Endothelial cell of umbilical vein (primary cell): ENCODE results near the gene DLEU7.

Experiments
- EZH2 ChIP-seq: IDR thresholded peaks from 2 replicates; pipeline ENCODE4 v1.6.1; 2012; ENCODE audit warnings: borderline replicate concordance, low read depth, mild to moderate bottlenecking, moderate library complexity, low read length, inconsistent platforms; ENCODE audit not compliant: severe bottlenecking
- FOS ChIP-seq: IDR thresholded peaks from 2 replicates; pipeline ENCODE4 v1.6.1; 2011; ENCODE audit warnings: mild to moderate bottlenecking, low read length, moderate library complexity, borderline replicate concordance; ENCODE audit not compliant: insufficient read depth
- GATA2 ChIP-seq: IDR thresholded peaks from 2 replicates; pipeline ENCODE4 v1.7.0; 2011; ENCODE audit warnings: low read depth, mild to moderate bottlenecking, moderate library complexity, mixed read lengths, low read length; ENCODE audit not compliant: insufficient read length, insufficient read depth
- JUN ChIP-seq: IDR thresholded peaks from 2 replicates; pipeline ENCODE4 v1.6.1; 2011; ENCODE audit warnings: borderline replicate concordance, low read depth; ENCODE audit not compliant: insufficient read length, insufficient read depth
- MYC ChIP-seq: IDR thresholded peaks from one replicate; pipeline ENCODE4 v1.6.1; 2011; ENCODE audit warnings: mild to moderate bottlenecking, low read depth, low read length
- POLR2A ChIP-seq: IDR thresholded peaks from 2 replicates; pipeline ENCODE4 v1.6.1; 2012; ENCODE audit warnings: low read depth, mild to moderate bottlenecking, control low read depth, low read length
- POLR2AphosphoS5 ChIP-seq: IDR thresholded peaks from 2 replicates; pipeline ENCODE4 v1.6.1; 2012; ENCODE audit warnings: low read depth, mild to moderate bottlenecking, control low read depth, low read length, moderate library complexity; ENCODE audit not compliant: insufficient read depth
- TF ChIP-seq, protein P1 (sequence below), 2 donors: IDR thresholded peaks; 1 replicate in 1 of 2; 2 replicates in 1 of 2; pipeline ENCODE4 v1.5.1; 2011; ENCODE audit warnings: low read length in 2 of 2, mild to moderate bottlenecking in 2 of 2, moderate library complexity in 2 of 2, control low read depth in 1 of 2, inconsistent platforms in 1 of 2, low read depth in 1 of 2; ENCODE audit not compliant: insufficient read depth in 1 of 2; ENCODE audit errors: extremely low read depth in 1 of 2
- TF ChIP-seq, protein P2 (sequence below): IDR thresholded peaks from 2 replicates; pipeline ENCODE4 v1.6.1; 2011; ENCODE audit not compliant: insufficient read depth, insufficient read length

DNA sequence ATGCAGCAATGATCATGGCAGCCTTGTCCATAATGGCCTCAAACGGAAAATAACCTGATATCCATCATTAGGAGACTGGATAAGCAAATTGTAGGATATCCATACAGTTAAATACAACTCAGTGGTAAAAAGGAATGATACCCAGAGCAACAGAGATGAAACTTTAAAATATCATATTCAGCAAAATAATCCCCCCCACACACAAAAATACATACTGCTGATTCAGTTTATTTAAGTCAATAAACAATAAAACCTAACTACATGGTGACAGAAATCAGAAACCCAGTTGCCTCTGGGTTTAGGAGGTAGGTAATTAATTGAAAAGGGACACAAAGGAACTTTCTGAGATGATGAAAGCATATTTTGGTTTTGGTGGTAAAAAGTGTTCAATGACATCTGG is 27.9 kb upstream of the DLEU7 start:
- no peak for TF ChIP-seq POLR2AphosphoS5
- no peak for TF ChIP-seq EZH2
- TF ChIP-seq, protein P1, sequence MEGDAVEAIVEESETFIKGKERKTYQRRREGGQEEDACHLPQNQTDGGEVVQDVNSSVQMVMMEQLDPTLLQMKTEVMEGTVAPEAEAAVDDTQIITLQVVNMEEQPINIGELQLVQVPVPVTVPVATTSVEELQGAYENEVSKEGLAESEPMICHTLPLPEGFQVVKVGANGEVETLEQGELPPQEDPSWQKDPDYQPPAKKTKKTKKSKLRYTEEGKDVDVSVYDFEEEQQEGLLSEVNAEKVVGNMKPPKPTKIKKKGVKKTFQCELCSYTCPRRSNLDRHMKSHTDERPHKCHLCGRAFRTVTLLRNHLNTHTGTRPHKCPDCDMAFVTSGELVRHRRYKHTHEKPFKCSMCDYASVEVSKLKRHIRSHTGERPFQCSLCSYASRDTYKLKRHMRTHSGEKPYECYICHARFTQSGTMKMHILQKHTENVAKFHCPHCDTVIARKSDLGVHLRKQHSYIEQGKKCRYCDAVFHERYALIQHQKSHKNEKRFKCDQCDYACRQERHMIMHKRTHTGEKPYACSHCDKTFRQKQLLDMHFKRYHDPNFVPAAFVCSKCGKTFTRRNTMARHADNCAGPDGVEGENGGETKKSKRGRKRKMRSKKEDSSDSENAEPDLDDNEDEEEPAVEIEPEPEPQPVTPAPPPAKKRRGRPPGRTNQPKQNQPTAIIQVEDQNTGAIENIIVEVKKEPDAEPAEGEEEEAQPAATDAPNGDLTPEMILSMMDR (IDR thresholded peaks at IDR 0.05; ENCODE audit: extremely low read depth in 1 of 2, insufficient read depth in 1 of 2, low read depth in 1 of 2, low read length in 2 of 2) = no peak
- no peak for TF ChIP-seq POLR2A
- no peak for TF ChIP-seq MYC
- TF ChIP-seq, protein P2, sequence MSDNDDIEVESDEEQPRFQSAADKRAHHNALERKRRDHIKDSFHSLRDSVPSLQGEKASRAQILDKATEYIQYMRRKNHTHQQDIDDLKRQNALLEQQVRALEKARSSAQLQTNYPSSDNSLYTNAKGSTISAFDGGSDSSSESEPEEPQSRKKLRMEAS = no peak
- no peak for TF ChIP-seq JUN
- no peak for TF ChIP-seq GATA2
- no peak for TF ChIP-seq FOS
